HEK293 (cell line): ENCODE data around the gene CPLX1.

Source experiments
- CTCF ChIP-seq: fragments of 450-650 bp; formaldehyde crosslinking; IDR thresholded peaks from 2 replicates; pipeline ENCODE4 v1.5.1; 2016; ENCODE audit warnings: missing biosample characterization, missing genetic modification characterization
- OSR2 ChIP-seq: fragments of 450-650 bp; formaldehyde crosslinking; IDR thresholded peaks from 2 replicates; pipeline ENCODE4 v1.5.1; 2016; ENCODE audit warnings: missing biosample characterization, missing genetic modification characterization
- ZNF138 ChIP-seq: fragments of 450-650 bp; formaldehyde crosslinking; IDR thresholded peaks from 2 replicates; pipeline ENCODE4 v1.5.1; 2016; ENCODE audit warnings: missing biosample characterization, missing genetic modification characterization, borderline replicate concordance
- ZNF302 ChIP-seq: fragments of 450-650 bp; formaldehyde crosslinking; IDR thresholded peaks from 2 replicates; pipeline ENCODE4 v1.5.1; 2016; ENCODE audit warnings: missing biosample characterization, missing genetic modification characterization, low read depth
- TF ChIP-seq, protein P1 (sequence below): sonication (generic); formaldehyde crosslinking; IDR thresholded peaks from 2 replicates; pipeline ENCODE4 v1.8.1; 2022; ENCODE audit warnings: mild to moderate bottlenecking, moderate library complexity, missing genetic modification reagents
- TF ChIP-seq, protein P2 (sequence below): fragments of 450-650 bp; formaldehyde crosslinking; IDR thresholded peaks from 2 replicates; pipeline ENCODE4 v1.5.1; 2016; ENCODE audit warnings: missing biosample characterization, missing genetic modification characterization

- TF ChIP-seq ZNF138: no peak
- TF ChIP-seq CTCF (tag by site-specific recombination): no peak
- TF ChIP-seq, protein P1, sequence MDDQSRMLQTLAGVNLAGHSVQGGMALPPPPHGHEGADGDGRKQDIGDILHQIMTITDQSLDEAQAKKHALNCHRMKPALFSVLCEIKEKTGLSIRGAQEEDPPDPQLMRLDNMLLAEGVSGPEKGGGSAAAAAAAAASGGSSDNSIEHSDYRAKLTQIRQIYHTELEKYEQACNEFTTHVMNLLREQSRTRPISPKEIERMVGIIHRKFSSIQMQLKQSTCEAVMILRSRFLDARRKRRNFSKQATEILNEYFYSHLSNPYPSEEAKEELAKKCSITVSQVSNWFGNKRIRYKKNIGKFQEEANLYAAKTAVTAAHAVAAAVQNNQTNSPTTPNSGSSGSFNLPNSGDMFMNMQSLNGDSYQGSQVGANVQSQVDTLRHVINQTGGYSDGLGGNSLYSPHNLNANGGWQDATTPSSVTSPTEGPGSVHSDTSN (CRISPR knock-in tag): no peak
- no peak for TF ChIP-seq OSR2
- no peak for TF ChIP-seq ZNF302 (tag by site-specific recombination)
- TF ChIP-seq, protein P2, sequence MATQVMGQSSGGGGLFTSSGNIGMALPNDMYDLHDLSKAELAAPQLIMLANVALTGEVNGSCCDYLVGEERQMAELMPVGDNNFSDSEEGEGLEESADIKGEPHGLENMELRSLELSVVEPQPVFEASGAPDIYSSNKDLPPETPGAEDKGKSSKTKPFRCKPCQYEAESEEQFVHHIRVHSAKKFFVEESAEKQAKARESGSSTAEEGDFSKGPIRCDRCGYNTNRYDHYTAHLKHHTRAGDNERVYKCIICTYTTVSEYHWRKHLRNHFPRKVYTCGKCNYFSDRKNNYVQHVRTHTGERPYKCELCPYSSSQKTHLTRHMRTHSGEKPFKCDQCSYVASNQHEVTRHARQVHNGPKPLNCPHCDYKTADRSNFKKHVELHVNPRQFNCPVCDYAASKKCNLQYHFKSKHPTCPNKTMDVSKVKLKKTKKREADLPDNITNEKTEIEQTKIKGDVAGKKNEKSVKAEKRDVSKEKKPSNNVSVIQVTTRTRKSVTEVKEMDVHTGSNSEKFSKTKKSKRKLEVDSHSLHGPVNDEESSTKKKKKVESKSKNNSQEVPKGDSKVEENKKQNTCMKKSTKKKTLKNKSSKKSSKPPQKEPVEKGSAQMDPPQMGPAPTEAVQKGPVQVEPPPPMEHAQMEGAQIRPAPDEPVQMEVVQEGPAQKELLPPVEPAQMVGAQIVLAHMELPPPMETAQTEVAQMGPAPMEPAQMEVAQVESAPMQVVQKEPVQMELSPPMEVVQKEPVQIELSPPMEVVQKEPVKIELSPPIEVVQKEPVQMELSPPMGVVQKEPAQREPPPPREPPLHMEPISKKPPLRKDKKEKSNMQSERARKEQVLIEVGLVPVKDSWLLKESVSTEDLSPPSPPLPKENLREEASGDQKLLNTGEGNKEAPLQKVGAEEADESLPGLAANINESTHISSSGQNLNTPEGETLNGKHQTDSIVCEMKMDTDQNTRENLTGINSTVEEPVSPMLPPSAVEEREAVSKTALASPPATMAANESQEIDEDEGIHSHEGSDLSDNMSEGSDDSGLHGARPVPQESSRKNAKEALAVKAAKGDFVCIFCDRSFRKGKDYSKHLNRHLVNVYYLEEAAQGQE: no peak
Measured at GRCh38 chr4:837772-838171, 11.8 kb upstream of the CPLX1 start.
